H1 (cell line): Measurements from ENCODE around the gene TDRD3. TPM values are rescaled to one million over a fixed set of nuclear protein-coding genes. Genes with fewer than 3 reads are reported as not detected.

Experiments used
- CTCF ChIA-PET: fragments of 300-600 bp; sonication (Branson Sonifier 250); formaldehyde crosslinking; loops from one replicate; lab custom pipeline; 2021; ENCODE audit not compliant: partially characterized antibody; lab: Charles Lee
- POLR2A ChIA-PET: fragments of 300-600 bp; sonication (Branson Sonifier 250); formaldehyde crosslinking; loops from one replicate; lab custom pipeline; 2021; ENCODE audit warnings: inconsistent platforms; ENCODE audit not compliant: partially characterized antibody; lab: Charles Lee
- DNase-seq, 2 experiments: peaks; one replicate each; pipeline versions ENCODE4 v3.0.0 to v3.0.0-alpha.2; 2010 to 2022; ENCODE audit warnings: low spot score in 2 of 2, low read depth in 1 of 2, mixed read lengths in 1 of 2
- FAIRE-seq: peaks from 2 replicates; lab custom pipeline; 2011; peaks lifted over from hg19 to GRCh38; lab: Jason Lieb, UNC
- H2AFZ ChIP-seq: 2 replicates; pipeline ENCODE4 v1.8.1; 2012; ENCODE audit warnings: low read length, inconsistent platforms
- H2AK5ac ChIP-seq: 2 replicates; pipeline ENCODE4 v1.6.1; 2013; ENCODE audit warnings: low read depth, low read length
- H2BK120ac ChIP-seq: replicated peaks from 2 replicates; pipeline ENCODE3; 2013; ENCODE audit warnings: low read depth, low read length, inconsistent platforms
- H2BK12ac ChIP-seq: 2 replicates; pipeline ENCODE4 v1.6.1; 2013; ENCODE audit warnings: low read depth, low read length
- H2BK15ac ChIP-seq: 2 replicates; pipeline ENCODE4 v1.6.1; 2013; ENCODE audit warnings: low read length
- H2BK20ac ChIP-seq: 2 replicates; pipeline ENCODE4 v1.6.1; 2013; ENCODE audit warnings: low read length
- H2BK5ac ChIP-seq: 2 replicates; pipeline ENCODE4 v1.6.1; 2013; ENCODE audit warnings: low read depth, low read length
- H3K14ac ChIP-seq: 2 replicates; pipeline ENCODE4 v1.6.1; 2013; ENCODE audit warnings: inconsistent platforms; ENCODE audit not compliant: insufficient read length
- H3K18ac ChIP-seq: 2 replicates; pipeline ENCODE4 v1.6.1; 2013; ENCODE audit warnings: low read length; ENCODE audit errors: extremely low read depth
- H3K23ac ChIP-seq: 2 replicates; pipeline ENCODE4 v1.6.1; 2013; ENCODE audit warnings: inconsistent platforms; ENCODE audit not compliant: insufficient read length
- H3K23me2 ChIP-seq: 2 replicates; pipeline ENCODE4 v1.6.1; 2013; ENCODE audit warnings: low read depth, low read length
- H3K27ac ChIP-seq: 2 replicates; pipeline ENCODE4 v1.6.1; 2011; ENCODE audit warnings: low read depth, low read length, inconsistent platforms
- H3K27me3 ChIP-seq, 4 experiments: replicated peaks in 1 of 4; 1 replicate in 1 of 4; 2 replicates in 3 of 4; pipeline versions ENCODE4 v1.6.1 to v1.8.1; 2011 to 2013; ENCODE audit warnings: low read length in 3 of 4, mild to moderate bottlenecking in 3 of 4, inconsistent platforms in 2 of 4, mixed read lengths in 2 of 4, moderate library complexity in 1 of 4; ENCODE audit not compliant: control insufficient read depth in 3 of 4, insufficient read depth in 3 of 4; ENCODE audit errors: extremely low read depth in 1 of 4
- H3K36me3 ChIP-seq, 4 experiments: 2 replicates each; pipeline versions ENCODE4 v1.6.1 to v1.8.1; 2011 to 2013; ENCODE audit warnings: mild to moderate bottlenecking in 4 of 4, low read length in 3 of 4, moderate library complexity in 2 of 4, control low read depth in 1 of 4, inconsistent platforms in 1 of 4; ENCODE audit not compliant: insufficient read depth in 4 of 4, control insufficient read depth in 2 of 4
- H3K4ac ChIP-seq: replicated peaks from 2 replicates; pipeline ENCODE3; 2013; ENCODE audit warnings: low read length, low read depth, mixed read lengths, inconsistent platforms; ENCODE audit not compliant: insufficient read length
- H3K4me1 ChIP-seq, 4 experiments: replicated peaks in 1 of 4; 1 replicate in 1 of 4; 2 replicates in 3 of 4; pipeline versions ENCODE4 v1.6.1 to v1.8.1; 2011 to 2013; ENCODE audit warnings: low read length in 3 of 4, inconsistent platforms in 2 of 4, mixed read lengths in 1 of 4; ENCODE audit not compliant: insufficient read depth in 4 of 4, control insufficient read depth in 3 of 4
- H3K4me2 ChIP-seq, 2 experiments: 2 replicates each; pipeline versions ENCODE4 v1.6.1 to v1.8.1; 2011 to 2013; ENCODE audit warnings: low read depth in 2 of 2, low read length in 2 of 2, control low read depth in 1 of 2, inconsistent platforms in 1 of 2, mild to moderate bottlenecking in 1 of 2; ENCODE audit not compliant: insufficient read depth in 1 of 2
- H3K4me3 ChIP-seq, 4 experiments: fragments of 200-600, 300-600 bp in 1 of 4; sonication (generic), shearing (Covaris generic), sonication (Bioruptor Twin) in 1 of 4; 2 replicates each; pipeline versions ENCODE4 v1.5.1 to v1.8.1; 2011 to 2016; ENCODE audit warnings: low read length in 4 of 4, low read depth in 3 of 4, control low read depth in 2 of 4, inconsistent platforms in 2 of 4, mild to moderate bottlenecking in 2 of 4, mixed read lengths in 1 of 4, moderate library complexity in 1 of 4; ENCODE audit not compliant: insufficient read depth in 2 of 4; ENCODE audit errors: extremely low read depth in 1 of 4
- H3K56ac ChIP-seq: replicated peaks from 2 replicates; pipeline ENCODE3; 2013; ENCODE audit warnings: low read depth, mild to moderate bottlenecking, mixed read lengths, low read length, inconsistent platforms; ENCODE audit not compliant: insufficient read length
- H3K79me1 ChIP-seq: 2 replicates; pipeline ENCODE4 v1.6.1; 2013; ENCODE audit warnings: low read depth, low read length, control low read depth
- H3K79me2 ChIP-seq, 2 experiments: 2 replicates each; pipeline versions ENCODE4 v1.6.1 to v1.8.1; 2012 to 2013; ENCODE audit warnings: low read length in 2 of 2, mild to moderate bottlenecking in 2 of 2, inconsistent platforms in 1 of 2; ENCODE audit not compliant: insufficient read depth in 2 of 2, control insufficient read depth in 1 of 2
- H3K9ac ChIP-seq, 4 experiments: replicated peaks in 1 of 4; 1 replicate in 1 of 4; 2 replicates in 3 of 4; pipeline versions ENCODE4 v1.6.1 to v1.8.1; 2011 to 2013; ENCODE audit warnings: low read depth in 3 of 4, low read length in 3 of 4, control low read depth in 2 of 4, mild to moderate bottlenecking in 2 of 4, moderate library complexity in 2 of 4, inconsistent platforms in 1 of 4; ENCODE audit errors: extremely low read depth in 1 of 4
- H3K9me3 ChIP-seq, 2 experiments: 2 replicates each; pipeline versions ENCODE4 v1.6.1 to v1.8.1; 2012 to 2013; ENCODE audit warnings: mild to moderate bottlenecking in 2 of 2, moderate library complexity in 2 of 2, control low read depth in 1 of 2, inconsistent platforms in 1 of 2, low read depth in 1 of 2, low read length in 1 of 2, mixed read lengths in 1 of 2; ENCODE audit not compliant: insufficient read depth in 2 of 2
- H4K20me1 ChIP-seq, 2 experiments: replicated peaks in 1 of 2; 2 replicates each; pipeline versions ENCODE3 to v1.8.1; 2011 to 2013; ENCODE audit warnings: inconsistent platforms in 2 of 2, low read length in 2 of 2, mild to moderate bottlenecking in 1 of 2; ENCODE audit not compliant: insufficient read depth in 2 of 2, control insufficient read depth in 1 of 2
- H4K5ac ChIP-seq: 2 replicates; pipeline ENCODE4 v1.6.1; 2013; ENCODE audit warnings: low read length, low read depth, mixed read lengths, inconsistent platforms; ENCODE audit not compliant: insufficient read length
- H4K8ac ChIP-seq: 2 replicates; pipeline ENCODE4 v1.8.0; 2013; ENCODE audit warnings: mild to moderate bottlenecking, moderate library complexity, low read length, inconsistent platforms; ENCODE audit not compliant: insufficient read depth; ENCODE audit errors: extremely low read depth
- H4K91ac ChIP-seq: replicated peaks from 2 replicates; pipeline ENCODE3; 2013; ENCODE audit warnings: low read length, mixed read lengths, inconsistent platforms; ENCODE audit not compliant: insufficient read length
- BACH1 ChIP-seq: IDR thresholded peaks from 2 replicates; pipeline ENCODE4 v1.6.1; 2012; ENCODE audit warnings: low read length, improper control_type of control experiment
- GTF2F1 ChIP-seq: IDR thresholded peaks from 2 replicates; pipeline ENCODE4 v1.6.1; 2012; ENCODE audit warnings: low read depth, low read length, improper control_type of control experiment, borderline replicate concordance
- TBP ChIP-seq: IDR thresholded peaks from 2 replicates; pipeline ENCODE4 v1.6.1; 2011; ENCODE audit warnings: low read depth, low read length, improper control_type of control experiment
- TCF12 ChIP-seq: IDR thresholded peaks from 2 replicates; pipeline ENCODE4 v1.6.1; 2011; ENCODE audit warnings: low read depth, mild to moderate bottlenecking, low read length
- polyA plus RNA-seq, 7 experiments: library from polyadenylated mRNA; depleted of rRNA in 3 of 7; stranded (reverse) in 5 of 7; unstranded in 2 of 7; fragments of >200 nt in 5 of 7; fragments of 200-250 nt in 2 of 7; gene quantifications; 1 replicate in 5 of 7; 2 replicates in 1 of 7; 4 replicates in 1 of 7; pipeline versions ENCODE4 v1.2.1 to v1.2.3, GENCODE V29; 2011 to 2013; ENCODE audit warnings: missing spikeins in 2 of 7, mixed read lengths in 2 of 7
- total RNA-seq: library from RNA; stranded (reverse); fragmentation: NEBNext Ultra II Directional; extraction: Animal tissue kit (Norgen Biotek cat#: 25700); gene quantifications from 2 replicates; pipeline ENCODE4 v1.2.1, GENCODE V29; 2021
- TF ChIP-seq, protein P1 (sequence below): IDR thresholded peaks from 2 replicates; pipeline ENCODE4 v1.6.1; 2011; ENCODE audit warnings: low read depth, mild to moderate bottlenecking, low read length; ENCODE audit not compliant: insufficient read depth

TDRD3 gene
- total and polyA plus RNA-seq, 2 of the 8 experiments (the other 6 are each of a cell fraction or from before 2014, with no cell fraction given), result 2.5 to 14.7 TPM

DNA sequence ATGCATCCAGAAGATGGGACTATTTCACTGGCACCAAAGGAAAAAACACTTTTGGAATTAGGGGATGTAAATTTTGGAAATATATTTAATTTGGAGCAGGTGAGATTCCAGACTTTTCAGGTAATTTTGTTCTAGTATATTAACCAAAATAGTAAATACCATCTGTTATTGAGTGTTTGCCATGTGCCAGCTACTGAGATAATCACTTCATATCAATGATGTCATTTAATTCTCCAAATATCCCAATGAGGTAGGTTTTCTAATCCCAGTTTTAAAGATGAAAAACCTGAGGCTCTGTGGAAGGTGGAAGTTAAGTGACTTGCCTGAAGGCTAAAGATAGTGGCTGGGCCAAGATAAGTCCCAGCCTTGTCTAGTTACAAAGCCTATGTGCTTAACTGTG lies 95.2 kb downstream of the TDRD3 start:
- no peak overlapping the region for H4K8ac ChIP-seq
- no peaks in the 10 kb centered on the region for H3K79me2 ChIP-seq
- peaks cover 4 to 9% of the 10 kb centered on the region in 2 experiments; a peak in 2 of 4 replicates for H3K9me3 ChIP-seq
- no peak overlapping the region for H3K18ac ChIP-seq
- H2BK5ac ChIP-seq, result no peak overlapping the region
- H2BK15ac ChIP-seq, result no peak overlapping the region
- H2AK5ac ChIP-seq, result no peak overlapping the region
- CTCF ChIA-PET, result no interaction called here
- no peaks in the 10 kb centered on the region for H3K79me1 ChIP-seq
- H3K14ac ChIP-seq, result no peak overlapping the region
- no peak overlapping the region for H3K56ac ChIP-seq
- no peak overlapping the region for H2AFZ ChIP-seq
- TF ChIP-seq TCF12 (no peak), GTF2F1 (no peak), BACH1 (no peak), TBP (no peak)
- TF ChIP-seq, protein P1, sequence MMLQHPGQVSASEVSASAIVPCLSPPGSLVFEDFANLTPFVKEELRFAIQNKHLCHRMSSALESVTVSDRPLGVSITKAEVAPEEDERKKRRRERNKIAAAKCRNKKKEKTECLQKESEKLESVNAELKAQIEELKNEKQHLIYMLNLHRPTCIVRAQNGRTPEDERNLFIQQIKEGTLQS, result no peak
- TF ChIP-seq, all 59 proteins: peak for 0
- no peak for FAIRE-seq
- H4K20me1 ChIP-seq, result no peaks in the 10 kb centered on the region
- DNase-seq, result no peak
- H3K36me3 ChIP-seq, result peaks cover 0 to 12% (median 2%) of the 10 kb centered on the region in 4 experiments; a peak in 4 of 8 replicates
- H3K4me3 ChIP-seq, result no peak overlapping the region
- no peak overlapping the region for H4K91ac ChIP-seq
- H4K5ac ChIP-seq, result no peak overlapping the region
- no peak overlapping the region for H2BK12ac ChIP-seq
- no peaks in the 10 kb centered on the region for H3K23me2 ChIP-seq
- no peak overlapping the region for H3K4ac ChIP-seq
- H2BK120ac ChIP-seq, result no peak overlapping the region
- no peak overlapping the region for H3K9ac ChIP-seq
- H2BK20ac ChIP-seq, result no peak overlapping the region
- no peaks in the 10 kb centered on the region for H3K27me3 ChIP-seq
- POLR2A ChIA-PET, result no interaction called here
- H3K4me2 ChIP-seq, result no peak overlapping the region
- H3K27ac ChIP-seq, result no peak overlapping the region
- no peak overlapping the region for H3K23ac ChIP-seq
- peaks cover 0 to 6% (median 0%) of the 10 kb centered on the region in 4 experiments; a peak in 1 of 7 replicates for H3K4me1 ChIP-seq
